PC-3 (cell line): Measurements from ENCODE around the gene ZNF576. TPM values are rescaled to one million over a fixed set of nuclear protein-coding genes. Genes with fewer than 3 reads are reported as not detected.

Experiments
- ATAC-seq: fragments of 200-7000 bp; cut with Tn5 transposase; 2 replicates; pipeline ENCODE4 v1.9.1; 2020; ENCODE audit warnings: mild to moderate bottlenecking, moderate library complexity
- BruUV-seq: library from RNA; stranded (reverse); fragments of 400-500 nt; replicated peaks from 2 replicates; lab custom pipeline; 2021; lab: Mats Ljungman, UMichigan
- CTCF ChIA-PET: fragments of 300-600 bp; sonication (Branson Sonifier 250); formaldehyde crosslinking; loops from one replicate; lab custom pipeline; 2022; ENCODE audit warnings: antibody characterized with exemption; lab: Charles Lee
- POLR2A ChIA-PET: fragments of 300-600 bp; sonication (Branson Sonifier 250); formaldehyde crosslinking; loops from one replicate; lab custom pipeline; 2022; ENCODE audit warnings: antibody characterized with exemption; ENCODE audit not compliant: unreplicated experiment; lab: Charles Lee
- DNase-seq: peaks from one replicate; pipeline ENCODE4 v3.0.0-alpha.2; 2015
- H2AFZ ChIP-seq: fragments of 300-600 bp; sonication (generic); 2 replicates; pipeline ENCODE4 v1.6.0; 2016; ENCODE audit warnings: antibody characterized with exemption, low read length
- H3F3A ChIP-seq: fragments of 300-600 bp; sonication (generic); one replicate; pipeline ENCODE4 v1.6.0; 2017; ENCODE audit warnings: antibody characterized with exemption, low read length, control low read depth, mild to moderate bottlenecking; ENCODE audit not compliant: unreplicated experiment
- H3K27ac ChIP-seq: fragments of 300-600 bp; sonication (generic); 2 replicates; pipeline ENCODE4 v1.5.1; 2016; ENCODE audit warnings: mild to moderate bottlenecking, low read length
- H3K27me3 ChIP-seq: fragments of 300-600 bp; sonication (generic); 2 replicates; pipeline ENCODE4 v1.6.1; 2016; ENCODE audit warnings: low read length, mixed read lengths
- H3K36me3 ChIP-seq: fragments of 300-600 bp; sonication (generic); 2 replicates; pipeline ENCODE4 v1.6.1; 2016; ENCODE audit warnings: low read depth, mixed run types, low read length, mixed read lengths
- H3K4me1 ChIP-seq: fragments of 300-600 bp; sonication (generic); 2 replicates; pipeline ENCODE4 v1.5.1; 2016; ENCODE audit warnings: low read length; ENCODE audit not compliant: insufficient read depth
- H3K4me2 ChIP-seq: fragments of 300-600 bp; sonication (generic); 2 replicates; pipeline ENCODE4 v1.6.0; 2016; ENCODE audit warnings: low read length
- H3K4me3 ChIP-seq: fragments of 300-600 bp; sonication (generic); 2 replicates; pipeline ENCODE4 v1.5.1; 2016; ENCODE audit warnings: mild to moderate bottlenecking, low read length, mixed read lengths
- H3K79me2 ChIP-seq: fragments of 300-600 bp; sonication (generic); 2 replicates; pipeline ENCODE4 v1.6.1; 2017; ENCODE audit warnings: low read length, mixed read lengths
- H3K9ac ChIP-seq: fragments of 300-600 bp; sonication (generic); 2 replicates; pipeline ENCODE4 v1.6.0; 2016; ENCODE audit warnings: mild to moderate bottlenecking, low read length
- H3K9me2 ChIP-seq: fragments of 300-600 bp; sonication (generic); replicated peaks from 2 replicates; pipeline ENCODE4 v1.6.1; 2016; ENCODE audit warnings: mixed run types, low read length, mixed read lengths
- H3K9me3 ChIP-seq: fragments of 300-600 bp; sonication (generic); 2 replicates; pipeline ENCODE4 v1.6.1; 2016; ENCODE audit warnings: low read length, mixed read lengths
- H4K20me1 ChIP-seq: fragments of 300-600 bp; sonication (generic); 2 replicates; pipeline ENCODE4 v1.6.1; 2016; ENCODE audit warnings: low read length, mixed read lengths
- EZH2 ChIP-seq: fragments of 300-600 bp; sonication (generic); IDR thresholded peaks from one replicate; pipeline ENCODE4 v1.6.1; 2017; ENCODE audit warnings: antibody characterized with exemption, mild to moderate bottlenecking, low read length; ENCODE audit not compliant: unreplicated experiment
- EZH2phosphoT487 ChIP-seq: fragments of 300-600 bp; sonication (generic); IDR thresholded peaks from 2 replicates; pipeline ENCODE4 v1.6.1; 2018; ENCODE audit warnings: mild to moderate bottlenecking, antibody characterized with exemption, low read length, borderline replicate concordance
- intact Hi-C: fragments of 100-400 bp; cut with micrococcal nuclease; formaldehyde crosslinking; loops from 2 replicates; pipeline ENCODE4 v1.9.0; 2023
- total RNA-seq: library from RNA; depleted of rRNA; stranded (reverse); fragments of >200 nt; gene quantifications from 2 replicates; pipeline ENCODE4 v1.2.3, GENCODE V29; 2014
- TF ChIP-seq, protein P1 (sequence below): fragments of 300-600 bp; sonication (generic); conservative IDR thresholded peaks from 2 replicates; pipeline ENCODE4 v1.5.1; 2017; ENCODE audit warnings: antibody characterized with exemption, low read depth, mild to moderate bottlenecking, low read length

The ZNF576 gene
- total RNA-seq, 1 experiment from 2014 or later = 14.7 TPM

DNA sequence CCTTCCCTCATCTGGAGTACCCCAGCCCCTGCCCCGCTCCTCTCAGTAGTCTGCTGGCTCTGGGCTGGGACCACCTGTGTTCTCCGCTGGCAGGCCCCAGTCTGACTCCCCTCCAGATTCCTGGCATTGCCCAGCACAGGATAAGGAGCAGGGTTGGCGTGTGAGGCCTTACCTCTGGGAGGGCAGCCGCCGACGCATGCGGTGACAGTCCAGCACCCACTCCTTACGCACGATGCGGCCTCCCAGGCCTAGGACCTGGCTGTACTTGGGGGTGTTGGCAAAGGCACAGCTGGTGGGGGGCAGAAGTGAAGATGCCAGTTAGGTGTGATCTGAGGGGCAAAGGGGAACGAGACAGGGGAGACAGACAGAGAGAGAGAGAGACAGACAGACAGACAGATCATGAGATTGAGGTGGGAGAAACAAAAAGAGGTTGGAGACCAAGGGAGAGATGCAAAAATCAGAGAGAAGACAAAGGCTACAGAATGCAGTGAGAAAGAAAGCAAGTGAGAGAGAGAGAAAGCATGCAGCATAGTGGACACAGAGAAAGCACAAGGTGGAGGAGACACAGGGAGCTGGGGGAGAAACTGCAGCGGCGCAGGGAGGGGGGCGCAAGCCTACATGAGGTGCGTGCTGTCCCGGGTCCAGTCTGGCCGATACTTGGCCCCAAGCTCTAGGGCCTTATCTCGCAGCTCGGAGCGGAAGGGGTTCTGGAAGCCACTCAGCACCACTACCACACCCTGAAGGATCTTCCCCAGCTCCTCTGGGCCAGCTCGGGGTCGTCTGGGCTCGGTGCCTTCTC is 44.8 kb upstream of the ZNF576 start:
- Histone ChIP-seq H3K4me3 (no peak overlapping the region), H2AFZ (no peak overlapping the region), H3K4me2 (no peak overlapping the region), H3K9me2 (no peaks in the 10 kb centered on the region), H3K36me3 (no peaks in the 10 kb centered on the region), H3K79me2 (no peaks in the 10 kb centered on the region), H4K20me1 (no peaks in the 10 kb centered on the region), H3K4me1 (no peaks in the 10 kb centered on the region), H3K9me3 (no peaks in the 10 kb centered on the region), H3K27me3 (no peaks in the 10 kb centered on the region), H3F3A (no peaks in the 10 kb centered on the region), H3K27ac (no peak overlapping the region), H3K9ac (no peak overlapping the region)
- ATAC-seq = no peak
- ChIA-PET POLR2A (no interaction called here), CTCF (no interaction called here)
- DNase-seq = no peak
- TF ChIP-seq, protein P1, sequence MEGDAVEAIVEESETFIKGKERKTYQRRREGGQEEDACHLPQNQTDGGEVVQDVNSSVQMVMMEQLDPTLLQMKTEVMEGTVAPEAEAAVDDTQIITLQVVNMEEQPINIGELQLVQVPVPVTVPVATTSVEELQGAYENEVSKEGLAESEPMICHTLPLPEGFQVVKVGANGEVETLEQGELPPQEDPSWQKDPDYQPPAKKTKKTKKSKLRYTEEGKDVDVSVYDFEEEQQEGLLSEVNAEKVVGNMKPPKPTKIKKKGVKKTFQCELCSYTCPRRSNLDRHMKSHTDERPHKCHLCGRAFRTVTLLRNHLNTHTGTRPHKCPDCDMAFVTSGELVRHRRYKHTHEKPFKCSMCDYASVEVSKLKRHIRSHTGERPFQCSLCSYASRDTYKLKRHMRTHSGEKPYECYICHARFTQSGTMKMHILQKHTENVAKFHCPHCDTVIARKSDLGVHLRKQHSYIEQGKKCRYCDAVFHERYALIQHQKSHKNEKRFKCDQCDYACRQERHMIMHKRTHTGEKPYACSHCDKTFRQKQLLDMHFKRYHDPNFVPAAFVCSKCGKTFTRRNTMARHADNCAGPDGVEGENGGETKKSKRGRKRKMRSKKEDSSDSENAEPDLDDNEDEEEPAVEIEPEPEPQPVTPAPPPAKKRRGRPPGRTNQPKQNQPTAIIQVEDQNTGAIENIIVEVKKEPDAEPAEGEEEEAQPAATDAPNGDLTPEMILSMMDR = no peak
- no peak for TF ChIP-seq EZH2phosphoT487
- no peak for TF ChIP-seq EZH2
- intact Hi-C loops = no loop called here
- BruUV-seq = no TSS peak

DNA sequence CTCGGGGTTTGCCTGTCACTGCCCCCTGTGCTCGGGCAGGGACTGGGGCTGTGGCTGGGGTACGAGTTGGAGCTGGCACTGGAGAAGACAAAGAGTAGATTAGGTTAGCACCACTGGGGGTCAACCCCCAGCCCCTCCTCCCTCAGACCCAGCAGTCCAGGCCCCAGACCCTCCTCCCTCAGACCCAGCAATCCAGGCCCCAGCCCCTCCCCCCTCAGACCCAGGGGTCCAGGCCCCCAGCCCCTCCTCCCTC is 44.3 kb upstream of the ZNF576 start:
- BruUV-seq = no TSS peak
- H3K9ac ChIP-seq = no peak overlapping the region
- H3K4me1 ChIP-seq = no peaks in the 10 kb centered on the region
- H2AFZ ChIP-seq = no peak overlapping the region
- CTCF ChIA-PET = no interaction called here
- DNase-seq = no peak
- intact Hi-C loops = no loop called here
- no peak overlapping the region for H3K4me3 ChIP-seq
- H3K79me2 ChIP-seq = no peaks in the 10 kb centered on the region
- no peak overlapping the region for H3K4me2 ChIP-seq
- no peaks in the 10 kb centered on the region for H4K20me1 ChIP-seq
- H3K9me3 ChIP-seq = no peaks in the 10 kb centered on the region
- H3F3A ChIP-seq = no peaks in the 10 kb centered on the region
- H3K36me3 ChIP-seq = no peaks in the 10 kb centered on the region
- H3K27ac ChIP-seq = no peak overlapping the region
- no peaks in the 10 kb centered on the region for H3K9me2 ChIP-seq
- POLR2A ChIA-PET = no interaction called here
- no peak for ATAC-seq
- TF ChIP-seq, protein P1 = no peak
- no peak for TF ChIP-seq EZH2phosphoT487
- no peak for TF ChIP-seq EZH2
- H3K27me3 ChIP-seq = no peaks in the 10 kb centered on the region

DNA sequence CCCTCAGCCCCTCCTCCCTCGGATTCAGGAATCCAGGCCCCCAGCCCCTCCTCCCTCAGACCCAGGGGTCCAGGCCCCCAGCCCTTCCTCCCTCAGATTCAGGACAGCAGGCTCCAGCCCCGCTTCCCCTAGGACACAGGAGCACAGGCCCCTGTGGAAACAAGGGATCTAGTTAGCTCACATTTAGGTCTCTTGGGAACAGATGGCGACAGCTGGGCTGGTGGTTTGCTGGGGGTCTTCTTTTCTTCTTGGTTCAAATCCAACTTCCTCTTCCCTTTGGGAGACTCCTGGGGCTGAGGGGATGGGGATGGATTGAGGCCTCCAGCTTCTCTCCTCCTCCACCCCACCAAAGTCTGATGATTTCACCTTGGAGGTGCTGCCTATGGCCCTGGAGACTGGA is 43.8 kb upstream of the ZNF576 start:
- no peak for ATAC-seq
- no peaks in the 10 kb centered on the region for H3K4me1 ChIP-seq
- H4K20me1 ChIP-seq = no peaks in the 10 kb centered on the region
- H3K4me3 ChIP-seq = no peak overlapping the region
- H3K36me3 ChIP-seq = no peaks in the 10 kb centered on the region
- intact Hi-C loops = no loop called here
- no peaks in the 10 kb centered on the region for H3K27me3 ChIP-seq
- no peak overlapping the region for H3K27ac ChIP-seq
- no peaks in the 10 kb centered on the region for H3F3A ChIP-seq
- BruUV-seq = no TSS peak
- no peak overlapping the region for H2AFZ ChIP-seq
- H3K9me3 ChIP-seq = no peaks in the 10 kb centered on the region
- H3K4me2 ChIP-seq = no peak overlapping the region
- TF ChIP-seq EZH2 (no peak), EZH2phosphoT487 (no peak)
- TF ChIP-seq, protein P1 = no peak
- ChIA-PET POLR2A (no interaction called here), CTCF (no interaction called here)
- no peaks in the 10 kb centered on the region for H3K79me2 ChIP-seq
- DNase-seq = no peak
- no peaks in the 10 kb centered on the region for H3K9me2 ChIP-seq
- no peak overlapping the region for H3K9ac ChIP-seq
